ENCODE results near the gene DTNBP1. TPM values are rescaled to one million over a fixed set of nuclear protein-coding genes. Genes with fewer than 3 reads are reported as not detected.

DTNBP1 gene
- polyA plus RNA-seq, 2 of the 4 experiments (the other 2 are of a cell fraction): 8.4 to 8.7 TPM

DNA sequence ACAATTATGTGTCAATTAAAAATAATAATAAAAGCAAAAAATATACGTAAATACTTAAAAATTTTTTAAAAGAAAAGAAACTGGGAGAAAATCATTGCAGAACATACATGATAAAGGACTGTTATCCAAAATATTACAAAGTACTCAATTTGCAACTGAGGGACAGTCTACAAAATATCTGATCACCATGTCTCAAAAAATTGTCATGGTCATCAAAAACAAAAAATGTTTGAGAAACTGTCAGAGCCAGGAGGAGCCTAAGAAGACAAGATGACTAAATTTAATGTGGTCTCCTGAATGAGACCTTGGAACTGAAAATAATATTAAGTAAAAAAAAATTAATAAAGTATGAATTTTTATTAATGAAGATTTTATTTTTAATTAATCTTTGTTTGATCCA, 43.5 kb downstream of the DTNBP1 start:
- Histone ChIP-seq H3K27ac (no peak overlapping the region), H3K4me2 (no peak overlapping the region), H3K4me3 (no peak overlapping the region), H3K4me1 (no peaks in the 10 kb centered on the region), H3K9me3 (no peaks in the 10 kb centered on the region)
- CTCF ChIA-PET: interaction anchor here (0.7 kb wide), 1 partner anchor 1752 kb away, joined by 4 read pairs; no protein-coding TSS in a partner anchor
- 94% methylated on average over 1 of the region's 1 CpG for WGBS (ENCODE audit: missing lambda C conversion rate)
- no peak for DNase-seq (ENCODE audit: low read depth in 1 of 2, low spot score in 1 of 2)
- no peak for ATAC-seq
- POLR2A ChIA-PET: no interaction called here
- peak; percentile 46 for TF ChIP-seq MAFK (IDR thresholded peaks at IDR 0.05; ENCODE audit: partially characterized antibody)
- TF ChIP-seq ZNF302 (CRISPR knock-in tag; IDR thresholded peaks at IDR 0.05): no peak
- FAIRE-seq: no peak

DNA sequence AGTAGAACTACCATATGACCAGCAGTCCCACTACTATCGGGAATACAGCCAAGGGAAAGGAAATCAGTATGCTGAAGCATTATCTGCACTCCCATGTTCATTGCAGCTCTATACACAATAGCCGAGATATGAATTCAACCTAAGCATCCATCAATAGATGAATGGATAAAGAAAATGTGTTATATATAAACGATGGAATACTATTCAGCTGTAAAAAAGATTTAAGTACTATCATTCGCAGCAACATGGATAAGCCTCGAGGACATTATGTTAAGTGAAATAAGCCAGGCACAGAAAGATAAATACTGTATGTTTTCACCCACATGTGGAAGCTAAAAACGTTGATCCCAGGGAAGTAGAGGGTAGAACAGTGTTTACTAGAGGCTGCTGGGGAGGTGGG, 44.1 kb downstream of the DTNBP1 start:
- H3K4me1 ChIP-seq: no peaks in the 10 kb centered on the region
- ChIA-PET POLR2A (no interaction called here), CTCF (interaction anchor here (0.7 kb wide), 1 partner anchor 1751 kb away, joined by 4 read pairs; no protein-coding TSS in a partner anchor)
- H3K9me3 ChIP-seq: no peaks in the 10 kb centered on the region
- FAIRE-seq (no peak), DNase-seq (ENCODE audit: low read depth in 1 of 2, low spot score in 1 of 2) (no peak), ATAC-seq (no peak)
- no peak overlapping the region for H3K4me2 ChIP-seq
- no peak overlapping the region for H3K27ac ChIP-seq
- 91% methylated on average over 6 of the region's 6 CpGs for WGBS (ENCODE audit: missing lambda C conversion rate)
- TF ChIP-seq HOXB5 (CRISPR knock-in tag; IDR thresholded peaks at IDR 0.05) (no peak), CHD4 (IDR thresholded peaks at IDR 0.05; ENCODE audit: borderline replicate concordance) (no peak), CHD2 (IDR thresholded peaks at IDR 0.05; ENCODE audit: low read length, partially characterized antibody) (no peak), BHLHE40 (IDR thresholded peaks at IDR 0.05; ENCODE audit: low read depth, low read length) (no peak), HOXA7 (CRISPR knock-in tag; IDR thresholded peaks at IDR 0.05) (no peak), FOSB (CRISPR knock-in tag; IDR thresholded peaks at IDR 0.05) (no peak), TP53 (CRISPR knock-in tag; IDR thresholded peaks at IDR 0.05) (no peak), EHMT2 (IDR thresholded peaks at IDR 0.05; ENCODE audit: low read depth) (no peak), HOXB13 (CRISPR knock-in tag; IDR thresholded peaks at IDR 0.05; ENCODE audit: low read depth) (no peak), ZSCAN20 (CRISPR knock-in tag; IDR thresholded peaks at IDR 0.05) (no peak), SREBF2 (IDR thresholded peaks at IDR 0.05) (no peak), NPAS2 (CRISPR knock-in tag; IDR thresholded peaks at IDR 0.05; ENCODE audit: borderline replicate concordance) (no peak), ZNF302 (CRISPR knock-in tag; IDR thresholded peaks at IDR 0.05) (no peak)
- TF ChIP-seq, protein P1, sequence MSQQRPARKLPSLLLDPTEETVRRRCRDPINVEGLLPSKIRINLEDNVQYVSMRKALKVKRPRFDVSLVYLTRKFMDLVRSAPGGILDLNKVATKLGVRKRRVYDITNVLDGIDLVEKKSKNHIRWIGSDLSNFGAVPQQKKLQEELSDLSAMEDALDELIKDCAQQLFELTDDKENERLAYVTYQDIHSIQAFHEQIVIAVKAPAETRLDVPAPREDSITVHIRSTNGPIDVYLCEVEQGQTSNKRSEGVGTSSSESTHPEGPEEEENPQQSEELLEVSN (IDR thresholded peaks at IDR 0.05; ENCODE audit: borderline replicate concordance, low read depth): no peak
- TF ChIP-seq, protein P2, sequence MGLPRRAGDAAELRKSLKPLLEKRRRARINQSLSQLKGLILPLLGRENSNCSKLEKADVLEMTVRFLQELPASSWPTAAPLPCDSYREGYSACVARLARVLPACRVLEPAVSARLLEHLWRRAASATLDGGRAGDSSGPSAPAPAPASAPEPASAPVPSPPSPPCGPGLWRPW (IDR thresholded peaks at IDR 0.05): no peak
- no peak overlapping the region for H3K4me3 ChIP-seq

DNA sequence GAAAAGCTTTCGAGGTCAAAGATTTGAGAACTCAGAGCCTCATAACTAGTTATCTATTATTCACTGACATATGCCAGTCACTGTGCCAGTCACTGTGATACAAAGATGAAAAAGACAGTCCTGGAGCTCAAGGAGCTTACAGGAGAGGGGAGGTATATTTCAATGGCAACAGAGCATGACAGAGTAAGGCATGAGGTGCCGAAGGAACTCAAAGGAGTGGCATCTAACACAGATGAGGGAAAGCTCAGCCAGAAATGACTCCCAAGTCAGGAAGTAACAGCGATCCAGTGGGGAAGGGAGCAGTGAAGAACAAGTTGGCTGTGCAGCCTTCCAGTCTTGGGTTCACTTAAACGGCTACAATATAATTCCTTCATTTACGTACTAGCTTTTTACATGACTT, 46.6 kb downstream of the DTNBP1 start:
- WGBS (ENCODE audit: missing lambda C conversion rate): 91% methylated on average over 5 of the region's 5 CpGs
- no peak for TF ChIP-seq HOXA7 (CRISPR knock-in tag; IDR thresholded peaks at IDR 0.05)
- TF ChIP-seq NFE2L2 (conservative IDR thresholded peaks at IDR 0.05; ENCODE audit: low read length): no peak
- TF ChIP-seq, protein P3, sequence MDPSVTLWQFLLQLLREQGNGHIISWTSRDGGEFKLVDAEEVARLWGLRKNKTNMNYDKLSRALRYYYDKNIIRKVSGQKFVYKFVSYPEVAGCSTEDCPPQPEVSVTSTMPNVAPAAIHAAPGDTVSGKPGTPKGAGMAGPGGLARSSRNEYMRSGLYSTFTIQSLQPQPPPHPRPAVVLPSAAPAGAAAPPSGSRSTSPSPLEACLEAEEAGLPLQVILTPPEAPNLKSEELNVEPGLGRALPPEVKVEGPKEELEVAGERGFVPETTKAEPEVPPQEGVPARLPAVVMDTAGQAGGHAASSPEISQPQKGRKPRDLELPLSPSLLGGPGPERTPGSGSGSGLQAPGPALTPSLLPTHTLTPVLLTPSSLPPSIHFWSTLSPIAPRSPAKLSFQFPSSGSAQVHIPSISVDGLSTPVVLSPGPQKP (IDR thresholded peaks at IDR 0.05; ENCODE audit: low read depth, low read length): no peak
- TF ChIP-seq, protein P4, sequence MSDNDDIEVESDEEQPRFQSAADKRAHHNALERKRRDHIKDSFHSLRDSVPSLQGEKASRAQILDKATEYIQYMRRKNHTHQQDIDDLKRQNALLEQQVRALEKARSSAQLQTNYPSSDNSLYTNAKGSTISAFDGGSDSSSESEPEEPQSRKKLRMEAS (IDR thresholded peaks at IDR 0.05): no peak
- no peak for TF ChIP-seq GATA3 (IDR thresholded peaks at IDR 0.05; ENCODE audit: borderline replicate concordance)
- no peak for TF ChIP-seq ZNF302 (CRISPR knock-in tag; IDR thresholded peaks at IDR 0.05)
- ChIA-PET POLR2A (no interaction called here), CTCF (no interaction called here)
- DNase-seq (ENCODE audit: low read depth in 1 of 2, low spot score in 1 of 2) (no peak), FAIRE-seq (no peak), ATAC-seq (no peak)
- H3K9me3 ChIP-seq: no peaks in the 10 kb centered on the region
- H3K27ac ChIP-seq: no peak overlapping the region
- H3K4me2 ChIP-seq: no peak overlapping the region
- H3K4me1 ChIP-seq: no peaks in the 10 kb centered on the region
- no peak overlapping the region for H3K4me3 ChIP-seq

DNA sequence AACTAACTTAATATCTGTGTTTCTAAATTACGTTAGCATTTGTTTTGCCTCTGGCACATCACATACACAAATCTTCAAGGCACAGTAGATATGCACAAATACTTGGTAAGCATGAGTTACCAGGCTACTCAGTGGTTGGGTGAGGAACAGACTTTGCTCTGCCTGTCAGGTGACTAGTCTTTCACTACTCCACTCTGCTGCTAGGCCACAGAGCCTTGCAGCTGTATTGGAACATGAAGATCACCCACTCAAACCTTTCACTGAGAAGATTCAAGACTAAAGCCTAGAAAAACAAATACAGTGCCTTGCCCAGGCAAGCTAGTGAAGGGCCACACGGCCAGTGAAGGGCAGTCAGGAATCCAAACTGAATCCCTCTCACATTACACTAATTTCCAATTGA, 47.0 kb downstream of the DTNBP1 start:
- Histone ChIP-seq H3K4me3 (no peak overlapping the region), H3K4me2 (no peak overlapping the region), H3K27ac (no peak overlapping the region), H3K9me3 (no peaks in the 10 kb centered on the region), H3K4me1 (no peaks in the 10 kb centered on the region)
- FAIRE-seq (no peak), DNase-seq (ENCODE audit: low read depth in 1 of 2, low spot score in 1 of 2) (no peak), ATAC-seq (no peak)
- CTCF ChIA-PET: no interaction called here
- 83% methylated on average over 1 of the region's 2 CpGs for WGBS (ENCODE audit: missing lambda C conversion rate)
- POLR2A ChIA-PET: no interaction called here
- TF ChIP-seq JUN (IDR thresholded peaks at IDR 0.05) (no peak), NFE2L2 (conservative IDR thresholded peaks at IDR 0.05; ENCODE audit: low read length) (no peak), HEYL (CRISPR knock-in tag; IDR thresholded peaks at IDR 0.05) (no peak), BHLHE40 (IDR thresholded peaks at IDR 0.05; ENCODE audit: low read depth, low read length) (no peak), TP53 (CRISPR knock-in tag; IDR thresholded peaks at IDR 0.05) (no peak)
